Natural killer cell (primary cell): ENCODE measurements around the gene APH1B. TPM values are rescaled to one million over a fixed set of nuclear protein-coding genes. Genes with fewer than 3 reads are reported as not detected.
A peak's percentile ranks its signal among the peaks of the same experiment; 100 is the strongest.
"Not testable (repeated sequence)": the region's sequence is repeated elsewhere in the genome, so short reads cannot be mapped to it uniquely, and the experiment has no call there.

Source experiments
- ATAC-seq, 3 donors: fragments of 150-1000 bp in 2 of 3; fragments of 200-7000 bp in 1 of 3; cut with Tn5 transposase; 1 replicate in 1 of 3; 2 replicates in 2 of 3; pipeline ENCODE4 v1.10.0; 2021; ENCODE audit warnings: mild to moderate bottlenecking in 2 of 3, moderate library complexity in 2 of 3
- DNase-seq, 2 donors: peaks; one replicate each; pipeline versions ENCODE4 v3.0.0 to v3.0.0-alpha.2; 2013 to 2021; ENCODE audit warnings: mixed read lengths in 1 of 2
- H3K27ac ChIP-seq: one replicate; pipeline ENCODE4 v1.5.1; 2013; ENCODE audit warnings: mild to moderate bottlenecking, low read length
- H3K27me3 ChIP-seq: one replicate; pipeline ENCODE4 v1.6.1; 2013; ENCODE audit warnings: low read length; ENCODE audit not compliant: control insufficient read depth, insufficient read depth
- H3K36me3 ChIP-seq: one replicate; pipeline ENCODE4 v1.6.1; 2013; ENCODE audit warnings: low read length; ENCODE audit not compliant: control insufficient read depth, insufficient read depth
- H3K4me1 ChIP-seq: one replicate; pipeline ENCODE4 v1.6.1; 2013; ENCODE audit warnings: low read length; ENCODE audit not compliant: control insufficient read depth, insufficient read depth
- H3K4me3 ChIP-seq: one replicate; pipeline ENCODE4 v1.5.1; 2013; ENCODE audit warnings: low read length
- H3K9me3 ChIP-seq: one replicate; pipeline ENCODE4 v1.6.1; 2013; ENCODE audit warnings: low read length; ENCODE audit not compliant: control insufficient read depth, insufficient read depth
- H3K27ac Mint-ChIP-seq, 2 donors: one replicate each; pipeline ENCODE4 v1.8.0; 2022; ENCODE audit warnings: mild to moderate bottlenecking in 2 of 2, mixed read lengths in 2 of 2, moderate library complexity in 1 of 2
- H3K27me3 Mint-ChIP-seq, 2 donors: one replicate each; pipeline ENCODE4 v1.8.0; 2022; ENCODE audit warnings: low read depth in 2 of 2, mixed read lengths in 2 of 2
- H3K36me3 Mint-ChIP-seq: one replicate; pipeline ENCODE4 v1.8.0; 2022; ENCODE audit warnings: mixed read lengths
- H3K4me1 Mint-ChIP-seq, 2 donors: one replicate each; pipeline ENCODE4 v1.8.0; 2022; ENCODE audit warnings: mixed read lengths in 2 of 2
- H3K4me3 Mint-ChIP-seq: one replicate; pipeline ENCODE4 v1.8.0; 2022; ENCODE audit warnings: mild to moderate bottlenecking, moderate library complexity, mixed read lengths
- H3K9me3 Mint-ChIP-seq, 2 donors: one replicate each; pipeline ENCODE4 v1.8.0; 2022; ENCODE audit warnings: mixed read lengths in 2 of 2
- CTCF ChIP-seq: fragments of 200-600 bp; IDR thresholded peaks from one replicate; pipeline ENCODE4 v1.8.0; 2022; ENCODE audit warnings: antibody characterized with exemption
- WGBS: methylation state at CpG from one replicate; pipeline ENCODE4 v1.1.7; 2013; ENCODE audit warnings: missing lambda C conversion rate; ENCODE audit not compliant: insufficient coverage; 5-methylcytosine and 5-hydroxymethylcytosine counted together
- intact Hi-C: fragments of 100-400 bp; cut with micrococcal nuclease; formaldehyde crosslinking; loops from one replicate; pipeline ENCODE4 v1.14.2; 2022
- total RNA-seq, 4 donors: library from RNA; stranded (reverse); fragments of 120-200 nt in 1 of 4; gene quantifications; one replicate each; pipeline versions ENCODE4 v1.2.3 to v1.2.4, GENCODE V29; 2013 to 2022

APH1B gene
- total RNA-seq, 3 donors from 2014 or later (not counting 1 experiment from before 2014, with no cell fraction given) = 8.6 to 12.4 (median 9.9) TPM

- Mint-ChIP-seq H3K4me1 (no peaks in the 10 kb centered on the region), H3K4me3 (no peak overlapping the region), H3K27me3 (peaks cover 2 to 10% of the 10 kb centered on the region in 2 donors), H3K9me3 (no peaks in the 10 kb centered on the region), H3K27ac (no peak overlapping the region), H3K36me3 (no peaks in the 10 kb centered on the region)
- H3K27ac ChIP-seq = no peak overlapping the region
- ATAC-seq = no peak
- WGBS = 89% methylated on average over 4 of the region's 4 CpGs
- H3K4me3 ChIP-seq = no peak overlapping the region
- no peaks in the 10 kb centered on the region for H3K36me3 ChIP-seq
- no peak for TF ChIP-seq CTCF
- no peaks in the 10 kb centered on the region for H3K27me3 ChIP-seq
- intact Hi-C loops = no loop called here
- H3K4me1 ChIP-seq = no peaks in the 10 kb centered on the region
- no peak for DNase-seq
- H3K9me3 ChIP-seq = no peaks in the 10 kb centered on the region
Observed at GRCh38 chr15:63341898-63342297, 64.5 kb downstream of the APH1B start.

GRCh38 chr15:63342996-63343562, 65.7 kb downstream of the APH1B start:
- H3K27me3 Mint-ChIP-seq, H3K4me1 ChIP-seq, H3K4me3 Mint-ChIP-seq, ATAC-seq, DNase-seq, H3K4me1 Mint-ChIP-seq, intact Hi-C loops, H3K4me3 ChIP-seq, H3K36me3 Mint-ChIP-seq, H3K27me3 ChIP-seq, H3K27ac Mint-ChIP-seq, H3K36me3 ChIP-seq, H3K9me3 ChIP-seq, H3K27ac ChIP-seq, H3K9me3 Mint-ChIP-seq: not testable (repeated sequence)
- 64% methylated on average over 7 of the region's 11 CpGs for WGBS

- H3K27ac ChIP-seq = no peak overlapping the region
Observed at GRCh38 chr15:63344731-63345390, 67.5 kb downstream of the APH1B start.

GRCh38 chr15:63345391-63345752, 68.0 kb downstream of the APH1B start:
- 92% methylated on average over 14 of the region's 14 CpGs for WGBS

More at GRCh38 chr15:63344731-63345390, 67.5 kb downstream of the APH1B start:
- Mint-ChIP-seq H3K9me3 (no peaks in the 10 kb centered on the region), H3K4me1 (no peaks in the 10 kb centered on the region), H3K4me3 (no peak overlapping the region), H3K27ac (no peak overlapping the region), H3K27me3 (peaks cover 2 to 10% of the 10 kb centered on the region in 2 donors), H3K36me3 (no peaks in the 10 kb centered on the region)
- Histone ChIP-seq H3K27me3 (no peaks in the 10 kb centered on the region), H3K4me3 (no peak overlapping the region), H3K36me3 (no peaks in the 10 kb centered on the region), H3K4me1 (no peaks in the 10 kb centered on the region), H3K9me3 (no peaks in the 10 kb centered on the region)
- intact Hi-C loops = no loop called here
- ATAC-seq (peak in 1 of 3 donors; percentile 63), DNase-seq (no peak)
- no peak for TF ChIP-seq CTCF
- whole genome bisulfite sequencing = 94% methylated on average over 5 of the region's 5 CpGs

More at GRCh38 chr15:63345391-63345752, 68.0 kb downstream of the APH1B start:
- Mint-ChIP-seq H3K27me3 (peaks cover 2 to 10% of the 10 kb centered on the region in 2 donors), H3K27ac (no peak overlapping the region), H3K9me3 (no peaks in the 10 kb centered on the region), H3K4me1 (no peaks in the 10 kb centered on the region), H3K36me3 (no peaks in the 10 kb centered on the region), H3K4me3 (no peak overlapping the region)
- no peaks in the 10 kb centered on the region for H3K4me1 ChIP-seq
- no peak for DNase-seq
- no peaks in the 10 kb centered on the region for H3K9me3 ChIP-seq
- ATAC-seq = peak in 1 of 3 donors; percentile 30
- no peak for TF ChIP-seq CTCF
- H3K27me3 ChIP-seq = no peaks in the 10 kb centered on the region
- H3K4me3 ChIP-seq = no peak overlapping the region
- H3K36me3 ChIP-seq = no peaks in the 10 kb centered on the region
- intact Hi-C loops = no loop called here
- H3K27ac ChIP-seq = no peak overlapping the region
